SK-N-SH (cell line): Measurements from ENCODE around the gene TM2D3. TPM values are rescaled to one million over a fixed set of nuclear protein-coding genes. Genes with fewer than 3 reads are reported as not detected.

Experiments
- CTCF ChIA-PET: fragments of 300-600, 350-600 bp; formaldehyde crosslinking; extraction: SDS; loops from one replicate; lab custom pipeline; 2021; lab: Yijun Ruan, JAX
- POLR2A ChIA-PET: fragments of 350-600 bp; sonication (Branson Sonifier 250); formaldehyde crosslinking; extraction: SDS; loops from one replicate; lab custom pipeline; 2020; ENCODE audit warnings: antibody characterized with exemption, inconsistent platforms; lab: Yijun Ruan, JAX
- DNase-seq: peaks from one replicate; pipeline ENCODE4 v3.0.0; 2012
- H2AFZ ChIP-seq: fragments of 200-600 bp; sonication (generic); 2 replicates; pipeline ENCODE4 v1.8.1; 2016; ENCODE audit warnings: antibody characterized with exemption, mild to moderate bottlenecking, low read depth
- H3F3A ChIP-seq: fragments of 200-600 bp; sonication (generic); replicated peaks from 2 replicates; pipeline ENCODE3; 2016; ENCODE audit warnings: antibody characterized with exemption, mild to moderate bottlenecking; ENCODE audit not compliant: insufficient read depth
- H3K27ac ChIP-seq, 2 experiments: fragments of 200-500 bp in 1 of 2; fragments of 200-600 bp in 1 of 2; sonication (Bioruptor generic) in 1 of 2; sonication (generic), shearing (Covaris generic) in 1 of 2; 2 replicates each; pipeline versions ENCODE4 v1.5.1 to v1.6.1; 2014 to 2016; ENCODE audit warnings: low read depth in 2 of 2, inconsistent platforms in 1 of 2, low read length in 1 of 2, mild to moderate bottlenecking in 1 of 2, mixed read lengths in 1 of 2
- H3K27me3 ChIP-seq: fragments of 200-600 bp; sonication (generic), shearing (Covaris generic); 2 replicates; pipeline ENCODE4 v1.6.1; 2016; ENCODE audit warnings: mixed run types; ENCODE audit not compliant: insufficient read depth
- H3K36me3 ChIP-seq, 2 experiments: fragments of 200-500 bp in 1 of 2; fragments of 200-600 bp in 1 of 2; sonication (Bioruptor generic) in 1 of 2; sonication (generic) in 1 of 2; replicated peaks in 1 of 2; 2 replicates each; pipeline versions ENCODE3 to v1.5.1; 2014 to 2016; ENCODE audit warnings: low read length in 1 of 2, mild to moderate bottlenecking in 1 of 2; ENCODE audit not compliant: insufficient read depth in 2 of 2, control insufficient read depth in 1 of 2
- H3K4me1 ChIP-seq, 2 experiments: fragments of 200-500 bp in 1 of 2; fragments of 200-600 bp in 1 of 2; sonication (Bioruptor generic) in 1 of 2; sonication (generic), shearing (Covaris generic) in 1 of 2; 2 replicates each; pipeline versions ENCODE4 v1.5.1 to v1.6.1; 2014 to 2016; ENCODE audit warnings: low read depth in 1 of 2, low read length in 1 of 2, mixed run types in 1 of 2; ENCODE audit not compliant: insufficient read depth in 2 of 2, control insufficient read depth in 1 of 2
- H3K4me2 ChIP-seq: fragments of 200-600 bp; sonication (generic), shearing (Covaris generic); 2 replicates; pipeline ENCODE4 v1.6.1; 2017; ENCODE audit warnings: mixed run types
- H3K4me3 ChIP-seq, 2 experiments: fragments of 200-500 bp in 1 of 2; fragments of 200-600 bp in 1 of 2; sonication (Bioruptor generic) in 1 of 2; sonication (generic), shearing (Covaris generic) in 1 of 2; 2 replicates each; pipeline versions ENCODE4 v1.5.1 to v1.8.1; 2014 to 2016; ENCODE audit warnings: low read depth in 2 of 2, inconsistent platforms in 1 of 2, low read length in 1 of 2, mild to moderate bottlenecking in 1 of 2, mixed read lengths in 1 of 2, moderate library complexity in 1 of 2
- H3K79me2 ChIP-seq: fragments of 200-600 bp; sonication (generic); 2 replicates; pipeline ENCODE4 v1.8.1; 2017; ENCODE audit warnings: mild to moderate bottlenecking; ENCODE audit not compliant: insufficient read depth
- H3K9ac ChIP-seq: fragments of 200-600 bp; sonication (generic); 2 replicates; pipeline ENCODE4 v1.6.1; 2017; ENCODE audit warnings: mixed run types
- H3K9me2 ChIP-seq: fragments of 200-600 bp; sonication (generic); 2 replicates; pipeline ENCODE4 v1.6.1; 2017; ENCODE audit warnings: mixed run types
- H3K9me3 ChIP-seq: fragments of 200-600 bp; sonication (generic); 2 replicates; pipeline ENCODE4 v1.6.1; 2017; ENCODE audit warnings: mixed run types, mild to moderate bottlenecking, moderate library complexity
- H4K20me1 ChIP-seq: fragments of 200-600 bp; sonication (generic); 2 replicates; pipeline ENCODE4 v1.6.1; 2017; ENCODE audit warnings: mild to moderate bottlenecking, mixed run types; ENCODE audit not compliant: insufficient read depth
- CHD2 ChIP-seq: fragments of 150-350 bp; IDR thresholded peaks from 2 replicates; pipeline ENCODE4 v1.6.1; 2018; ENCODE audit warnings: low read length; ENCODE audit not compliant: partially characterized antibody
- ELF1 ChIP-seq: IDR thresholded peaks from 2 replicates; pipeline ENCODE4 v1.4.0; 2012
- EP300 ChIP-seq, 2 experiments: IDR thresholded peaks; 2 replicates each; pipeline versions ENCODE4 v1.4.0 to v1.6.1; 2012; ENCODE audit warnings: borderline replicate concordance in 1 of 2, low read depth in 1 of 2, low read length in 1 of 2
- FOSL2 ChIP-seq: IDR thresholded peaks from 2 replicates; pipeline ENCODE4 v1.4.0; 2012; ENCODE audit warnings: low read depth, mild to moderate bottlenecking, moderate library complexity, borderline replicate concordance
- MEF2A ChIP-seq: IDR thresholded peaks from 2 replicates; pipeline ENCODE4 v1.4.0; 2012; ENCODE audit warnings: low read depth, borderline replicate concordance
- MXI1 ChIP-seq: IDR thresholded peaks from 2 replicates; pipeline ENCODE4 v1.6.1; 2012; ENCODE audit warnings: mild to moderate bottlenecking, low read depth, low read length, improper control_type of control experiment
- PBX3 ChIP-seq: IDR thresholded peaks from 2 replicates; pipeline ENCODE4; 2012
- REST ChIP-seq: IDR thresholded peaks from 2 replicates; pipeline ENCODE4 v1.6.1; 2012; ENCODE audit warnings: mild to moderate bottlenecking, low read depth, low read length, moderate library complexity
- TCF12 ChIP-seq: IDR thresholded peaks from 2 replicates; pipeline ENCODE4 v1.4.0; 2012
- WGBS: methylation state at CpG from one replicate; pipeline ENCODE4 v1.1.6; 2017; ENCODE audit warnings: low lambda C conversion rate; 5-methylcytosine and 5-hydroxymethylcytosine counted together
- polyA plus RNA-seq, 3 experiments: library from polyadenylated mRNA; depleted of rRNA; stranded (reverse); fragments of >200 nt; gene quantifications; 2 replicates each; pipeline ENCODE4 v1.2.3, GENCODE V29; 2012

The TM2D3 gene
- polyA plus RNA-seq, 1 of the 3 experiments (the other 2 are of a cell fraction) = 73.3 TPM

GRCh38 chr15:101686718-101687117 lies 34.5 kb upstream of the TM2D3 start:
- 45% methylated on average over 2 of the region's 2 CpGs for WGBS
- POLR2A ChIA-PET = no interaction called here

GRCh38 chr15:101684877-101685276 lies 32.7 kb upstream of the TM2D3 start:
- POLR2A ChIA-PET = no interaction called here
- peak overlapping the region; percentile 31 to 65; a peak in 3 of 4 replicates for H3K27ac ChIP-seq
- H3K4me3 ChIP-seq = no peak overlapping the region
- H3K79me2 ChIP-seq = no peaks in the 10 kb centered on the region
- no peaks in the 10 kb centered on the region for H4K20me1 ChIP-seq
- H3K4me1 ChIP-seq = peaks cover 0 to 11% of the 10 kb centered on the region in 2 experiments; a peak in 2 of 4 replicates
- CTCF ChIA-PET = no interaction called here
- H3K9me3 ChIP-seq = no peaks in the 10 kb centered on the region
- H3K36me3 ChIP-seq = peaks cover 31 to 47% of the 10 kb centered on the region in 2 experiments
- H3K9ac ChIP-seq = no peak overlapping the region
- no peak overlapping the region for H3K4me2 ChIP-seq
- 98% methylated on average over 3 of the region's 3 CpGs for WGBS
- H3K9me2 ChIP-seq = no peaks in the 10 kb centered on the region
- H3K27me3 ChIP-seq = no peaks in the 10 kb centered on the region
- no peak for DNase-seq
- no peak for TF ChIP-seq FOSL2
- H2AFZ ChIP-seq = no peak overlapping the region
- H3F3A ChIP-seq = peaks cover 7% of the 10 kb centered on the region

More at GRCh38 chr15:101686718-101687117, 34.5 kb upstream of the TM2D3 start:
- Histone ChIP-seq H3K9me3 (no peaks in the 10 kb centered on the region), H3K36me3 (peaks cover 23 to 35% of the 10 kb centered on the region in 2 experiments), H3K9me2 (no peaks in the 10 kb centered on the region), H3F3A (peaks cover 7% of the 10 kb centered on the region), H3K79me2 (no peaks in the 10 kb centered on the region), H3K4me1 (peaks cover 0 to 11% of the 10 kb centered on the region in 2 experiments; a peak in 2 of 4 replicates), H3K27ac (peak overlapping the region in 1 of 2 experiments; percentile 58; a peak in 1 of 4 replicates), H3K4me3 (no peak overlapping the region), H2AFZ (no peak overlapping the region), H3K27me3 (no peaks in the 10 kb centered on the region), H3K4me2 (no peak overlapping the region), H3K9ac (no peak overlapping the region), H4K20me1 (no peaks in the 10 kb centered on the region)
- DNase-seq = no peak
- CTCF ChIA-PET = interaction anchor here (1.5 to 2.6 kb wide), 3 partner anchors 8 to 18 kb away, joined by 3 to 11 read pairs (median 5); no protein-coding TSS in a partner anchor
- TF ChIP-seq TCF12 (peak; percentile 90), MXI1 (no peak), PBX3 (peak; percentile 71), REST (no peak), MEF2A (no peak), EP300 (IDR thresholded peaks at IDR 0.05; ENCODE audit: borderline replicate concordance in 1 of 2, low read depth in 1 of 2, low read length in 1 of 2) (peak; percentile 32 to 56; a peak in 2 of 4 replicates), CHD2 (no peak), ELF1 (no peak)
